NCI-H2196 treated with DMSO at 0.1 percent for 48 hours (cell line): ENCODE measurements around the gene RGMB.

ENCODE experiments used
- DNase-seq: peaks from one replicate; lab custom pipeline; 2025; ENCODE audit not compliant: unreplicated experiment; lab: John Stamatoyannopoulos, UW

The RGMB gene

DNA sequence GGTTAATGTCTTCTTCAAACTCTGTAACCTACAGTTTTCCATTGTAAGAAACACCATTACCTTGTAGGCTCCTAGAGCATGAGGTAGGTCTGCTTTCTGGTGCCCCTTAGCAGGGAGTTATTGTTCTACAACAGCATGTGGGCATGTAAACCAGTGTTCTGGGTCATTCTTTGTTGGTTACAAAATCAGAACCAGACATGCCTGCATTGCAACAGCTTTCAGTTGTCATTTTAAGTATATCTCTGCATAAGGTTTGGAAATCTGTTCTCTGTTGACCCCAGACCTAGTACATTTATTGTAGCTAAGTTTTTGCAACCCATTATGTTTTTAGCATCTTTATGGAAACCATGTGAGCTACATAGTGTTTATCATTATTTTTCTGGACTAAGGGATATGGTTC is 10.9 kb downstream of the RGMB start:
- no peak for DNase-seq

- DNase-seq = no peak
Measured at GRCh38 chr5:98785244-98785643, 11.8 kb downstream of the RGMB start.

DNA sequence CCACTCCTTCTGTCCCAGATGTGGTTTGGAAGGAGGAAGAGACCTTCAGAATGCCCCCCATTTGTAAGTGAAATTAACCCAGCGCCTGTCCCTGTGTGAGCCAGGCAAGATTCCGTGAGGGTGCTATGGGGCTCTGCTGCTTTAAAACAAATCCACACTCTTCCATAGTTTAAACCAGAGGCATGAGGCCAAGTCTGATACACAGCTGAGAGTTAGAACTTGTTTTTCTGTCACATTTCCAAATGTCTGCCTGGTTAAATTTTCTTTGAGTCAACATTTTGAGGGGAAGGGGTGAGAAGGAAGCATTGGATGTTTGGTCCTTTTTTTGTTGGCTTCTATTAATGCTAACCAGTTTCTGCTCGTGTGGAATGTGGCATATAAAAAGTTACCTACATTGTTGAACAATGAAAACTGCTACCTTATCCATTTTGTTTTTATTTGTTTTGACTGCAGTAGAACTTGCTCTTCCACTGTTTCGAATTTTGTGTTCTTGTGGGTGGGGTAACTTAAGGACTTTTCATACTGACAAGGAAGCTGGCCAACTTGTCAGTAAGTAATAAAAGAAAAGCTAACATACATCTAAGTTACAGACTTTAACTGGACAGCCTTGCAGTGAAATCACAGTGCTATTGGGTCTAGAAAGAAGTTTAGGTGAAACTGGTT is 12.9 kb downstream of the RGMB start:
- no peak for DNase-seq

- no peak for DNase-seq
Measured at GRCh38 chr5:98787131-98787719, 13.8 kb downstream of the RGMB start.

GRCh38 chr5:98789029-98789428 is 15.6 kb downstream of the RGMB start:
- DNase-seq = no peak

- DNase-seq = no peak
Measured at GRCh38 chr5:98791001-98791519, 17.6 kb downstream of the RGMB start.

GRCh38 chr5:98791898-98792580 is 18.6 kb downstream of the RGMB start:
- no peak for DNase-seq

DNA sequence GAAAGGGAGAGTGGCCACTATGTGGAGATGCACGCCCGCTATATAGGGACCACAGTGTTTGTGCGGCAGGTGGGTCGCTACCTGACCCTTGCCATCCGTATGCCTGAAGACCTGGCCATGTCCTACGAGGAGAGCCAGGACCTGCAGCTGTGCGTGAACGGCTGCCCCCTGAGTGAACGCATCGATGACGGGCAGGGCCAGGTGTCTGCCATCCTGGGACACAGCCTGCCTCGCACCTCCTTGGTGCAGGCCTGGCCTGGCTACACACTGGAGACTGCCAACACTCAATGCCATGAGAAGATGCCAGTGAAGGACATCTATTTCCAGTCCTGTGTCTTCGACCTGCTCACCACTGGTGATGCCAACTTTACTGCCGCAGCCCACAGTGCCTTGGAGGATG is 19.8 kb downstream of the RGMB start:
- DNase-seq = no peak

DNA sequence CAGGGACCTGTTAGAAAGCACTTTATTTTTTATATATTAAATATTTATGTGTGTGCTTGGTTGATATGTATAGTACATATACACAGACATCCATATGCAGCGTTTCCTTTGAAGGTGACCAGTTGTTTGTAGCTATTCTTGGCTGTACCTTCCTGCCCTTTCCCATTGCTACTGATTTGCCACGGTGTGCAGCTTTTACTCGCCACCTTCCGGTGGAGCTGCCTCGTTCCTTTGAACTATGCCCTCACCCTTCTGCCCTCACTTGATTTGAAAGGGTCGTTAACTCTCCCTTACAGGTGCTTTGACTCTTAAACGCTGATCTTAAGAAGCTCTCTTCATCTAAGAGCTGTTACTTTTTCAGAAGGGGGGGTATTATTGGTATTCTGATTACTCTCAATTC is 20.5 kb downstream of the RGMB start:
- no peak for DNase-seq

DNA sequence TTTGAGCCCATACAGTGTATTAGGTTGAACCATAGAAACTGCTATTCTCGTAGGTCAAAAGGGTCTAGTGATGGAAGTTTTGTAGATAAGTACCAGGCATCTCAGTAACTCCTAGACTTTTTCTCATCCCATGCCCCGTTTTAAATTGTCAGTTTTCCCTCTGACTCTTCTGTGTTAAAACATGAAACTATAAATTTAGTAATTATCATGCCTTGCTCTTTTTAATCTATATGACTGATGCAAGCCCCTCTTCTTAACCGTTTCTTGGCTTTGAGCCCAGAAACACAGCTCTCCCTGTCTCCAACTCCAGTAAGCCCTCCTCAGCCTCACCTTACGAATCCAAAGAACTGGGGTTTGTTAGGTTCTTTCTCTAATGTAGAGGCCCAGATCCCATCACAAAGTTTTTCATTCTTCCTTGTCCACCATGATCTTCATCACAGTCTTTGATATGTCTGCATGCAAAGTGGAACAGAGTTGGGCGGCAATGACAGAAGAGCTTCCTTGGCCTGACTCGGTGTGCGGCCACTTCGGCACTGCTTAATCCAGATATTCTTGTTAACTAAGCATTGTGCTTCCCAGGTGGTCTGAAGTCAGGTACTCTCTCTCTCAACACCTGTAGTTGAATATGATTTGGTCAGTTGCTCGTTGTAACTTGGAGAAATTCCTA is 21.1 kb downstream of the RGMB start:
- no peak for DNase-seq

- DNase-seq = no peak
Measured at GRCh38 chr5:98795243-98795642, 21.8 kb downstream of the RGMB start.

GRCh38 chr5:98796197-98796972 is 22.9 kb downstream of the RGMB start:
- no peak for DNase-seq

GRCh38 chr5:98798371-98798770 is 24.9 kb downstream of the RGMB start:
- DNase-seq = no peak

DNA sequence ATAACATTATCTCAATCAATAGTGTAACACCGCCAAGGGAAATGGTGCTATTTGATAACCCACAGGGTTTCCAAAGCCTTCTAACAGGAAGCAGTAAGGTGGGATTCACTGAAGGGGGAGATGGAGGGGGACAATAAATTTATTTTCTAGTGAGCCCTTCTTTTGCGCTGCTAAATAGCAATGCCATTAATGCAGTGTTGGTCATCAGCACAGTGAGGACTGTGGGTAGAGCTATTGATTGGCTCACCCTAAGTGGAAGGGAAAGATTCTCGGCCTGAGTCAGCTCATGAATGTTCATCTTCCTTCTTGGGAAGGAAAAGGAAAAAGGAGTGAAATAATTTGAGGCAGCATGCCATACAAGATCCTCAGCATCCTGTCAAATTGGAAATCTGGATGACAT is 25.4 kb downstream of the RGMB start:
- no peak for DNase-seq

DNA sequence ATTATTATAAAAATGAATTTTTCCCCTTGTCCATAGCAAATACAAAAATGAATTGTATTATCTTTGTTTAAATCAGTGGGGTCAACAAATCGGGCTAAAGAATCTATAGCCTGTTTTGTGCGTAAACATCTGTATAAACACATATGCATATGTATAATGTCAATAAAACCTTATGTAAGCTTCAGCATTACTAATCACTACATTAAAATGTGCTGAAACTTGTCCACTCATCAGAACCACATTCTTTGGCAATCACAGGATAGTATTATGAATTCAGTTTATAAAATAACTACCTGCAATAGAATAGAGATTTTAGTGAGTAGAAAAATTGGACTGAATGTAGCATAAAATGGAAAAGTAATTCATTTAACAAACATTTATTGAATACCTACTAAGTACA is 30.6 kb downstream of the RGMB start:
- DNase-seq = no peak

- DNase-seq = no peak
Measured at GRCh38 chr5:98805070-98805469, 31.6 kb downstream of the RGMB start.

DNA sequence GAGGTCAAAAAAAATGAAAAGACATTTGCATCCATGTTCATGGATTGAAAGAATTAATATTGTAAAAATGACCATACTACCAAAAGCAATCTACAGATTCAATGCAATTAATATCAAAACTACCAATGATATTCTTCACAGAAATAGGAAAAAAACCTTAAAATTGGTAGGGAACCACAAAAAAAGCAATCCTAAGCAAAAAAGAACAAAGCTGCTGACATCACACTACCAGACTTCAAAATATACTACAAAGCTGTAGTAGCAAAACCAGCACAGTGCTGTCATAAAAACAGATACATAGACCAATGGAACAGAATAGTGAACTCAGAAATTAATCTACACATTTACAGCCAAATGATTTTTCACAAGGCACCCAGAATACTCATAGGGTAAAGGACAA is 34.3 kb downstream of the RGMB start:
- no peak for DNase-seq

DNA sequence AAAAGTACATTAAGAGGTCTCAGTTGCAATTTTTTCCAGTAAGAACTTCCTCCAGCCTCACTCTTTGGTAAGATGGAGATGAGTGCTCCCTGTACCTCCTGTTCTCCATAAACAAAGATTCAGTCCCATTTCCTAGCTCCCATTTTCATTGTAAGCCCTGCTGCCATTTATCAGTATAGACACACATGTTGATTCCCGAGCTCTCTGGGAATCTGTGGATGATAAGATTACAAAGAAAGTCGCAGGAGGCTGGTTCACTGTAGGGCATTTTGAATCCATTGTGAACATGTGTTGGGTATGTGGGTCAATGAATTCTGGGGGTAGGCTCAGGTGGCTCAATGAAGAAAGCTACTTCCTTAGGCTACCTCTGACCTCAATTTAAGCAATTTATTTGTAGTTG is 36.7 kb downstream of the RGMB start:
- DNase-seq = no peak

DNA sequence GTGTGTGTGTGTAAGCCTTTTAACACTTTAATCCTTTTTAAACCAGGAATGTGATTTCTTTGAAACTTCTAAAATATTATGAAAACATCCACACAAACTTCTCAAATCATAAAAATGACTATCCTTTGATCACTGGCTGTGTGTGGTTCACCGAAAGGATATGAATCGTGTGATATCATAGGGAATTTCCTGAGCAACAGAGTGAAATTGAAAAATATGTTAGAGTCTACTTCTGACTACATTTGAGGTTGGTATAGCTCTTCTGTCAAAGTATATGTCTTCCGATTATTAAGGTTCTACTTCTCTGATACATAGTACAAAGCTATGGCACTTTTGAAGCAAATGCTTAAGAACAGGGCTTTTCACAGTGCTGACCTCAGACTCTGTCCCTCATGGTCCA is 40.3 kb downstream of the RGMB start:
- DNase-seq = no peak

DNA sequence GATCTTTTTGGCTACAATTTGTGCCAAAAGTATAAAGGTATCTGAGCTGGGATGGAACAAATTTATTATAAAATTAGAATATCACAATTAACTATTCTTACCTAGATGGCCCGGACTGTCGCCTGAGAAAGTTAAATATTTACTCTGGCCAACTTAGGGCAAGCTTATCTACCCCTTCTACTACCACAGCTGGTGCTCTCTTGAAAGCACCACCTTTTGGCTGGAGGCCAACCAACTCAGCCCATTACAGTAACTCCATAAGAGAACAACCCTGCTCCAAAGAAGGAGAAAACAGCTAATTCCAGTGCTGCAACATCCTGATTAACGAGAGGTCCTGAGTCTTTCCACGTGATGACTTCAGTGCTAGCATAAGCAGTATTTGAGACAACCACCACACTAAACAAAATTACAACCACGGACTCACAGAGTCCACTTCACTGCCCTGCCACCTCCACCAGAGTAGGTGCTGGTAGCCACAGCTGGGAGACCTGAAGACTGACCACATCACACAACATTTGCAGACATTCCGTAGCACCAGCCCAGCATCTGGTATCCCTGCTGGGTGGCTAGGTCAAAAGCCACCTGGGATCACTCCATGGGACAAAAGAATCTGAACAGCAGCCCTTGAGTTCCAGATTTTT is 43.2 kb downstream of the RGMB start:
- no peak for DNase-seq
